Activated CD4-positive, alpha-beta memory T cell treated with anti-CD3 and anti-CD28 coated beads for 36 hours (primary cell): ENCODE data around the gene FBN2. TPM values are rescaled to one million over a fixed set of nuclear protein-coding genes. Genes with fewer than 3 reads are reported as not detected.

Experiments
- CTCF ChIA-PET: fragments of 350-600 bp; sonication (Branson Sonifier 250); formaldehyde crosslinking; loops from one replicate; lab custom pipeline; 2021; ENCODE audit warnings: antibody characterized with exemption, inconsistent platforms; lab: Charles Lee
- POLR2A ChIA-PET: fragments of 350-600 bp; sonication (Branson Sonifier 250); formaldehyde crosslinking; loops from one replicate; lab custom pipeline; 2021; ENCODE audit warnings: antibody characterized with exemption; lab: Charles Lee
- DNase-seq: peaks from one replicate; pipeline ENCODE4 v3.0.0-alpha.2; 2020
- H3K27ac Mint-ChIP-seq: one replicate; pipeline ENCODE4 v1.8.0; 2021; ENCODE audit warnings: mixed read lengths
- H3K27me3 Mint-ChIP-seq: one replicate; pipeline ENCODE4 v1.8.0; 2021; ENCODE audit warnings: mixed read lengths
- H3K36me3 Mint-ChIP-seq: one replicate; pipeline ENCODE4 v1.8.0; 2021; ENCODE audit warnings: mixed read lengths
- H3K4me1 Mint-ChIP-seq: one replicate; pipeline ENCODE4 v1.8.0; 2021; ENCODE audit warnings: low read depth, mixed read lengths
- H3K4me3 Mint-ChIP-seq: one replicate; pipeline ENCODE4 v1.8.0; 2021; ENCODE audit warnings: mild to moderate bottlenecking, mixed read lengths
- H3K9me3 Mint-ChIP-seq: one replicate; pipeline ENCODE4 v1.8.0; 2021; ENCODE audit warnings: mixed read lengths
- intact Hi-C: fragments of 100-400 bp; cut with micrococcal nuclease; formaldehyde crosslinking; loops from one replicate; pipeline ENCODE4 v1.15.1; 2023
- total RNA-seq, 2 experiments: library from RNA; stranded (reverse); gene quantifications; one replicate each; pipeline ENCODE4 v1.2.3, GENCODE V29; 2021

The FBN2 gene
- total RNA-seq, 2 experiments from 2014 or later = not detected

- H3K36me3 Mint-ChIP-seq = no peaks in the 10 kb centered on the region
- H3K27me3 Mint-ChIP-seq = no peaks in the 10 kb centered on the region
- no peaks in the 10 kb centered on the region for H3K4me1 Mint-ChIP-seq
- intact Hi-C loops = no loop called here
- DNase-seq = no peak
- CTCF ChIA-PET = no interaction called here
- no peaks in the 10 kb centered on the region for H3K9me3 Mint-ChIP-seq
- no peak overlapping the region for H3K27ac Mint-ChIP-seq
- H3K4me3 Mint-ChIP-seq = no peak overlapping the region
- POLR2A ChIA-PET = no interaction called here
Observed at GRCh38 chr5:128304791-128305190, 233.3 kb downstream of the FBN2 start.

DNA sequence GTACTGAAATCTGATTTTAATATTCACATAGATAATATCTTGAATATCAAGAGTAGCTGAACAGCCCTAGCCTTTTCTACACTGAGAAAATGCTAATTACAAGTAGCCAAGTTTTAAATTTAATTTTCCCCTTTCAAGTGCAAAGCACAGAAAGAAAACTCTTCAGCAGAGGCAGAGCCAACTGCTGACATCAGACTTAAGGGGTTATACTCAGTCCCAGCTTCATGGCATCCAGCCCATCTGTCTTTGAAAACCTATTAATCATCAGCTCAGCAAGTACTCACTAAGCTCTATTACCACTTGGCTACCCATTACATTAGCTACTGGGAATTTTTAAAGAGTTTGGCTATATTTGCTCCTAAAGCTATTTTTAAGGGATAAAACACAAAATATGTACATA lies 234.0 kb downstream of the FBN2 start:
- H3K27me3 Mint-ChIP-seq = no peaks in the 10 kb centered on the region
- H3K27ac Mint-ChIP-seq = no peak overlapping the region
- intact Hi-C loops = no loop called here
- H3K9me3 Mint-ChIP-seq = no peaks in the 10 kb centered on the region
- ChIA-PET CTCF (no interaction called here), POLR2A (no interaction called here)
- no peak overlapping the region for H3K4me3 Mint-ChIP-seq
- no peak for DNase-seq
- no peaks in the 10 kb centered on the region for H3K36me3 Mint-ChIP-seq
- no peaks in the 10 kb centered on the region for H3K4me1 Mint-ChIP-seq

DNA sequence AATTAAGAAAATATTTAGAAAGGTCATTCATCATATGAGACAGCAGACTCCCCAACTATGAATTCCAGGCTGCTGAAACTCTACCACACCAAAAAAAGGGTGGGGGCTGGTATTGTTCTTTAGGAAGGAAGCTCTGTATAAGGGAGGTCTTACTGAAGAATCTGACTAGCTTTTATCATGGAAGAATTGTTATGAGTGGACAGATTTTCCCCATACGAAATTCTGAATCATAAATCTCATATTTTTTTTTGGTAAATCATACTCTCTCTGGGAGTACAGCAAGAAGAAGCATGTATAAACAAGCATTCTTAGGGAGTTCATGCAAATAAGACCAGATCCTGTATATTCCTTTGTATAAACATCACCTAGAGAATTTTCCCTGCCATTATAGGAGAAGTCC lies 234.5 kb downstream of the FBN2 start:
- H3K4me3 Mint-ChIP-seq = no peak overlapping the region
- H3K9me3 Mint-ChIP-seq = no peaks in the 10 kb centered on the region
- intact Hi-C loops = no loop called here
- no peaks in the 10 kb centered on the region for H3K27me3 Mint-ChIP-seq
- DNase-seq = no peak
- no peaks in the 10 kb centered on the region for H3K4me1 Mint-ChIP-seq
- H3K36me3 Mint-ChIP-seq = no peaks in the 10 kb centered on the region
- no peak overlapping the region for H3K27ac Mint-ChIP-seq
- ChIA-PET CTCF (no interaction called here), POLR2A (no interaction called here)

DNA sequence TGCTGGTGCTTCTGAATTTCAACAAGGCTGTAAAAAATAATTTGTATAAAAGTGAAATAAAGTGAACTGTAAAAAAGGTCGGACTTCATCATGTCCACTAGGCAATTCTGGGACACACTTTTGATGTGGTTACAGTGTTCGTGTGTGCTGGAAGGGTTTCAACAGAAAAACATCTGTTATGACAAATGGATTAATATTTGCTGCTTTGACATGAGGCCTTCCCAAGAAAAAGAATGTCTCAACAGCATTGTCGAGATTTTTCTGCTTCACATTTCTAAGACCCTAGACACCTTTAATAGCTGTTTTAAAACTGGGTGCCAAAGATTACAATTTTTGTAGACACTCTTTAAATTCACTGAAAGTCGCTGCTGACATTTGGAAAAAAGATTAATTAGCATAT lies 237.9 kb downstream of the FBN2 start:
- Mint-ChIP-seq H3K4me1 (no peaks in the 10 kb centered on the region), H3K27ac (no peak overlapping the region), H3K27me3 (no peaks in the 10 kb centered on the region), H3K36me3 (no peaks in the 10 kb centered on the region), H3K4me3 (no peak overlapping the region), H3K9me3 (no peaks in the 10 kb centered on the region)
- CTCF ChIA-PET = no interaction called here
- intact Hi-C loops = no loop called here
- DNase-seq = no peak
- POLR2A ChIA-PET = no interaction called here

- H3K4me3 Mint-ChIP-seq = no peak overlapping the region
- no peaks in the 10 kb centered on the region for H3K36me3 Mint-ChIP-seq
- intact Hi-C loops = no loop called here
- no peaks in the 10 kb centered on the region for H3K4me1 Mint-ChIP-seq
- H3K9me3 Mint-ChIP-seq = no peaks in the 10 kb centered on the region
- H3K27me3 Mint-ChIP-seq = no peaks in the 10 kb centered on the region
- H3K27ac Mint-ChIP-seq = no peak overlapping the region
- ChIA-PET CTCF (no interaction called here), POLR2A (no interaction called here)
- no peak for DNase-seq
Observed at GRCh38 chr5:128290152-128290858, 247.7 kb downstream of the FBN2 start.

DNA sequence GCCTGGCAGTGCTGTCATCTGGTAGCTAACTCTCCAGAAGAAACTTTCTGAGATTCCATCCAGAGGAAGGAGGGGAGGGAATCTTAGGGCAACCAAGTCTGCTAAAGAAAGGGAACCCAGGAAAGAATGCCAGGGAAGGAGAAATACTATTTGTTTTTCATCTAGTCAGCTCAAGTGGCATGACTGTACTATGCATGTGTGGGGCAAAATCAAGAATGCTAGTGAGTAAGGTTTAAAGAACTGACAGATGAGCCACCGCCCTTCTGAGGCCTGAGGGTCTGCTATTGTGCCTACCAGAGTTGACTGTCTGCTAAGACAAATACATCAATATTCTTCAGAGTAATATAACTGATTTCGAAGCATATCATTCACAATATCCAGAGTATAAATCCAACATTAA lies 250.3 kb downstream of the FBN2 start:
- POLR2A ChIA-PET = no interaction called here
- H3K4me1 Mint-ChIP-seq = no peaks in the 10 kb centered on the region
- CTCF ChIA-PET = no interaction called here
- no peak overlapping the region for H3K27ac Mint-ChIP-seq
- no peak for DNase-seq
- no peaks in the 10 kb centered on the region for H3K27me3 Mint-ChIP-seq
- H3K9me3 Mint-ChIP-seq = no peaks in the 10 kb centered on the region
- H3K36me3 Mint-ChIP-seq = no peaks in the 10 kb centered on the region
- H3K4me3 Mint-ChIP-seq = no peak overlapping the region
- intact Hi-C loops = no loop called here

DNA sequence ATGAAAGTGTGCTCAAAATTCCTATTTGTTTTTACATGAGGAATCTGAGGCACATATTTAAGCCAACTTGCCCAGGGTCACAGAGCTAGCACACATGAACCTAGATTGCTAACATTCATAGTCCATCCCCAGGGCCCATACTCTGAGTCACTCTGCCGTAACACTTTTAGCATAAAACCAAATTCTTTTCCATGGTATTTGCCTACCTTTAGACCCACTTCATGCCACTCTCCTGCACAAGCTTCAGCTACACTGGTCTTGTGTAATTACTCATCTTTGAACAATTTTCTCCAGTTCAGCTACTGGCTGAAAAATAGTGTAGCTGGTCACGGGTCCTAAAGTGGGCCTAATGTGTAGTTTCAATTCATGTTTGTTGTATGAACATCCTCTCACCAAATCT lies 253.8 kb downstream of the FBN2 start:
- POLR2A ChIA-PET = no interaction called here
- no peak overlapping the region for H3K27ac Mint-ChIP-seq
- no peaks in the 10 kb centered on the region for H3K36me3 Mint-ChIP-seq
- no peak for DNase-seq
- no peak overlapping the region for H3K4me3 Mint-ChIP-seq
- no peaks in the 10 kb centered on the region for H3K27me3 Mint-ChIP-seq
- CTCF ChIA-PET = no interaction called here
- intact Hi-C loops = no loop called here
- H3K9me3 Mint-ChIP-seq = no peaks in the 10 kb centered on the region
- no peaks in the 10 kb centered on the region for H3K4me1 Mint-ChIP-seq

- Mint-ChIP-seq H3K36me3 (no peaks in the 10 kb centered on the region), H3K4me3 (no peak overlapping the region), H3K9me3 (no peaks in the 10 kb centered on the region), H3K27me3 (no peaks in the 10 kb centered on the region), H3K4me1 (no peaks in the 10 kb centered on the region), H3K27ac (no peak overlapping the region)
- no peak for DNase-seq
- CTCF ChIA-PET = no interaction called here
- POLR2A ChIA-PET = no interaction called here
- intact Hi-C loops = no loop called here
Observed at GRCh38 chr5:128279345-128279744, 258.7 kb downstream of the FBN2 start.

DNA sequence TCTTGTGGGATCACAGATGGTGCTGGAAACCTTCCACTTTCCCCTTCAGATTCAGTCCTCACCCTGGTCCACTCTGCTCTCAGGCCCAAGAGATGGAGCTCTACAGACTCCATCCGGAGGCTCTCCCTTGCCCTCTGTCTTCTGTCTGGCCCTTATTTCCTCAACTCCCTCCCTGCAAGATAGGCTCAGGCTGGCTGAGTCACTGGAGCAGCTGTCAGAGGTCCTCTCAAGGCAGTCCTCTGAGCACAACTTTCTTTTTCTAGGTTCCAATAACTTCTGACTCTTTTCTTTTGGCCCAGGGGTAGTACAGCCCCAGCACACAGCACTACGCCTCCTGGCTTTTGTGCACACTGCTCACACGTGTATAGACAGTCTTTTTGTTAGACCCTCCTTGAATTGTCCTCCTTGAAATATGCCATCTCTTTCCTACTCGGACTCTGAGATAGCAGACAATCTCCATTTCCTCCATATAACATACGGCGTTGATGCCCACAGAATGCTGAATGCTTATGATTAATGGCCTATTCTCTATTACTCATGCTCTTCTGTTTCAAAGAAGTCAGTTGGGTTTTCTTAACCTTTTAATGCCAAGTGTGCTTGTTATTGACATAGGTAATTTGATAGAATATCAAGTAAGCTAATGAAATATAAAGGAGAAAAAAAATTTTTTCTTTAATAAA lies 261.4 kb downstream of the FBN2 start:
- Mint-ChIP-seq H3K27me3 (no peaks in the 10 kb centered on the region), H3K9me3 (no peaks in the 10 kb centered on the region), H3K4me3 (no peak overlapping the region), H3K27ac (no peak overlapping the region), H3K4me1 (no peaks in the 10 kb centered on the region), H3K36me3 (no peaks in the 10 kb centered on the region)
- no peak for DNase-seq
- ChIA-PET CTCF (no interaction called here), POLR2A (no interaction called here)
- intact Hi-C loops = no loop called here

GRCh38 chr5:128274441-128274840 lies 263.6 kb downstream of the FBN2 start:
- Mint-ChIP-seq H3K27ac (no peak overlapping the region), H3K9me3 (no peaks in the 10 kb centered on the region), H3K4me1 (no peaks in the 10 kb centered on the region), H3K27me3 (no peaks in the 10 kb centered on the region), H3K36me3 (no peaks in the 10 kb centered on the region), H3K4me3 (no peak overlapping the region)
- intact Hi-C loops = no loop called here
- ChIA-PET POLR2A (no interaction called here), CTCF (no interaction called here)
- DNase-seq = no peak

DNA sequence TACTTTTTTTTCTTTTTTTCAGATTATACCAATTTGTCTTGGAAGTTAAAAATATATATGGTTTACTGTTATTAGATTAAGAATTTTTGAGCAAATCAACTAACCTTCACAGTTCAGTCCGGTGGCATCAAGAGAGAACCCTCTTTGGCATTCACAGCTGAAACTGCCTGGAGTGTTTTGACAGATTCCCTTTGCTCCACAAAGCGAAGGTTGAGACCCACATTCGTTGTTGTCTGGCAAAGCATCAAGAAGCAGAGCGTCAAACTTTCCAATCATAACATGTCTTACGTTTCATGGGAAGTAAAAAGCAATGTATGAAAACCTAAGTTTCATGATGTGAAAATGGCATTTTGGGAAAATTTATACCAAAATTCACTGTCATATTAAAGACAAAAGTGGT lies 264.3 kb downstream of the FBN2 start:
- Mint-ChIP-seq H3K4me3 (no peak overlapping the region), H3K36me3 (no peaks in the 10 kb centered on the region), H3K9me3 (no peaks in the 10 kb centered on the region), H3K27me3 (no peaks in the 10 kb centered on the region), H3K27ac (no peak overlapping the region), H3K4me1 (no peaks in the 10 kb centered on the region)
- CTCF ChIA-PET = no interaction called here
- intact Hi-C loops = no loop called here
- POLR2A ChIA-PET = no interaction called here
- DNase-seq = no peak

DNA sequence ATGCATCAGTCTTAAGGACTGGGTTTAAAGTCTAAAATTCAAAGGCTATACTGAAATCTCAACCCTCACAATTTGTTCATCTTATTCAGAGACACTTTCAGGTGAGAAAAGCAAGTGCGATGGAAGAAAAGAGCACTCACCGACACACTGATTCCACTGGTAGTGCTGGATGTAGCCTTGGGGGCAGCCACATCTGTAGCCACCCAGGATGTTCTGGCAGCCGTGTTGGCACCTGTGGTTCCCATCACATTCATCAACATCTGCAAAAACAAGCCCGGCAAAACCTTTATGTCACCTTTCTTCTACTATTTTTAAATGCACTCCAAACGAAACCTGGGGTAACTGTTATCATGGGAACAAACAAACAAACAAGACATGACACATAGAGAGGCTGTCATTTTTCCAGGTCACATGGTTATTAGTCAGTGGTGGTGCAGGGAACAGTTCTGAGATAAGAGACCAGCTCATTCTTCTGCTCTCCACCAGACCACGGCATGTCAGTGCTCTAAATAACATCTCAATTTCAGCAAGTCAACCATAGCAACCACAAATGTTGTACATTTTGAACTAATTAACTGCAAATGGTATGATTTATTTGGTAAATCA lies 266.1 kb downstream of the FBN2 start:
- Mint-ChIP-seq H3K4me1 (no peaks in the 10 kb centered on the region), H3K36me3 (no peaks in the 10 kb centered on the region), H3K4me3 (no peak overlapping the region), H3K9me3 (no peaks in the 10 kb centered on the region), H3K27me3 (peaks cover under 1% of the 10 kb centered on the region), H3K27ac (no peak overlapping the region)
- intact Hi-C loops = no loop called here
- DNase-seq = no peak
- ChIA-PET CTCF (no interaction called here), POLR2A (no interaction called here)

DNA sequence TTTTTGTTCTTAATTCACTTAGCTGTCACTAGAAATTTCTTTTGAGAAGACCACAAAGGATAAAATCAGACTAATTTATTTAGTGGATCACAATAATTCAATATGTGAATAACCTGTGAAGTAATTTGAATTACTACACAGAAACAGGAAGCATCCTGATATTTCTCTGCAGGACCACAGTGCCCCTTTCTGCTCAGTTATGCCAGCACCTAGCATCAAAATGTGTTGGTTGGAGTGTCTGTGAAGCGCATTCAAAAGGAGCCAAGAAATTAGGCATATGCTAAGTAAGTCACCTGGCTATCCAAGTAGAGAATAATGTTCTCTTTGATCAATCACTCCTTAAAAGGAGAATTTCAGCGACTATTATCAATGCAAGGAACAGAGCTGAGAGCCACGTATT lies 267.0 kb downstream of the FBN2 start:
- peaks cover 4% of the 10 kb centered on the region for H3K27me3 Mint-ChIP-seq
- no peak for DNase-seq

More for the DNA sequence above, 267.0 kb downstream of the FBN2 start:
- CTCF ChIA-PET = no interaction called here
- intact Hi-C loops = no loop called here
- Mint-ChIP-seq H3K9me3 (no peaks in the 10 kb centered on the region), H3K27ac (no peak overlapping the region), H3K4me1 (no peaks in the 10 kb centered on the region), H3K4me3 (no peak overlapping the region), H3K36me3 (no peaks in the 10 kb centered on the region)
- POLR2A ChIA-PET = no interaction called here
